HL-60 (cell line): ENCODE results near the gene TPP2.

Experiments
- DNase-seq, 2 experiments: peaks; one replicate each; pipeline ENCODE4 v3.0.0-alpha.2; 2010 to 2020; ENCODE audit warnings: low read depth in 1 of 2, low spot score in 1 of 2
- H3K27ac ChIP-seq: fragments of 250-450 bp; sonication (Bioruptor Pico); replicated peaks from 2 replicates; pipeline ENCODE4 v1.5.1; 2020; ENCODE audit warnings: mild to moderate bottlenecking, moderate library complexity
- H3K27me3 ChIP-seq: fragments of 250-450 bp; sonication (Bioruptor Pico); 2 replicates; pipeline ENCODE4 v1.5.1; 2021; ENCODE audit warnings: mild to moderate bottlenecking, moderate library complexity; ENCODE audit not compliant: insufficient read depth, poor library complexity, severe bottlenecking
- H3K4me3 ChIP-seq: replicated peaks from 2 replicates; pipeline ENCODE4 v1.5.1; 2011; ENCODE audit warnings: mild to moderate bottlenecking, control low read depth, low read length; ENCODE audit not compliant: insufficient read depth
- GABPA ChIP-seq: IDR thresholded peaks from 2 replicates; pipeline ENCODE4 v1.6.1; 2012; ENCODE audit warnings: low read depth
- POLR2AphosphoS5 ChIP-seq: IDR thresholded peaks from 2 replicates; pipeline ENCODE4 v1.6.1; 2012; ENCODE audit warnings: low read depth
- REST ChIP-seq: IDR thresholded peaks from 2 replicates; pipeline ENCODE4 v1.6.1; 2012; ENCODE audit warnings: low read depth; ENCODE audit not compliant: insufficient replicate concordance
- SPI1 ChIP-seq: IDR thresholded peaks from 2 replicates; pipeline ENCODE4 v1.6.1; 2012; ENCODE audit warnings: low read depth, mild to moderate bottlenecking, borderline replicate concordance
- TF ChIP-seq, protein P1 (sequence below): IDR thresholded peaks from one replicate; pipeline ENCODE4 v1.5.1; 2011; ENCODE audit warnings: low read length, control low read depth, inconsistent platforms; ENCODE audit not compliant: insufficient read depth

The TPP2 gene

DNA sequence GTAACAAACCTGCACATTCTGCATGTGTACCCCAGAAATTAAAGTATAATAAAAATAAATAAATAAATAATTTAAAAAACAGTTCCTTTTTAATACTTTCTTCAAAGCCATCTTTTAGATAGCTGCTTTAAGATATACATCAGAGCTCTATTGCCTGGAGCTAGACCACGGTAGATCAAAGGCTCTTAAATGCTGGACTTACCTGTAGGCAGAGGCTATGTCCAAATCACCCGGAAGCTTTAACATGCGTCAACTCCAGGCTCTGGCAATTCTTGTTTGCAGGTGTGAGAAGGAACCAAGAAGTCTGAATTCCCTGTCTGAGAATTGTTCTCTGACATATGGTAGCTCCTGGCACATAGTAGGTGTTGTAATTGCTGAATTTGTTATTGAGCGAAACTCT, 99.7 kb downstream of the TPP2 start:
- TF ChIP-seq GABPA (no peak), REST (no peak), POLR2AphosphoS5 (no peak), SPI1 (no peak)
- TF ChIP-seq, protein P1, sequence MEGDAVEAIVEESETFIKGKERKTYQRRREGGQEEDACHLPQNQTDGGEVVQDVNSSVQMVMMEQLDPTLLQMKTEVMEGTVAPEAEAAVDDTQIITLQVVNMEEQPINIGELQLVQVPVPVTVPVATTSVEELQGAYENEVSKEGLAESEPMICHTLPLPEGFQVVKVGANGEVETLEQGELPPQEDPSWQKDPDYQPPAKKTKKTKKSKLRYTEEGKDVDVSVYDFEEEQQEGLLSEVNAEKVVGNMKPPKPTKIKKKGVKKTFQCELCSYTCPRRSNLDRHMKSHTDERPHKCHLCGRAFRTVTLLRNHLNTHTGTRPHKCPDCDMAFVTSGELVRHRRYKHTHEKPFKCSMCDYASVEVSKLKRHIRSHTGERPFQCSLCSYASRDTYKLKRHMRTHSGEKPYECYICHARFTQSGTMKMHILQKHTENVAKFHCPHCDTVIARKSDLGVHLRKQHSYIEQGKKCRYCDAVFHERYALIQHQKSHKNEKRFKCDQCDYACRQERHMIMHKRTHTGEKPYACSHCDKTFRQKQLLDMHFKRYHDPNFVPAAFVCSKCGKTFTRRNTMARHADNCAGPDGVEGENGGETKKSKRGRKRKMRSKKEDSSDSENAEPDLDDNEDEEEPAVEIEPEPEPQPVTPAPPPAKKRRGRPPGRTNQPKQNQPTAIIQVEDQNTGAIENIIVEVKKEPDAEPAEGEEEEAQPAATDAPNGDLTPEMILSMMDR, result no peak
- Histone ChIP-seq H3K4me3 (no peak overlapping the region), H3K27ac (no peak overlapping the region), H3K27me3 (peaks cover 6% of the 10 kb centered on the region)
- DNase-seq, result no peak

- H3K4me3 ChIP-seq, result no peak overlapping the region
- no peak for DNase-seq
- TF ChIP-seq GABPA (no peak), REST (no peak)
- TF ChIP-seq, protein P1, result no peak
- no peak overlapping the region for H3K27ac ChIP-seq
- H3K27me3 ChIP-seq, result peaks cover 6% of the 10 kb centered on the region
Observed at GRCh38 chr13:102697264-102697663, 100.5 kb downstream of the TPP2 start.

- H3K4me3 ChIP-seq, result no peak overlapping the region
- no peak for TF ChIP-seq GABPA
- no peak for TF ChIP-seq REST
- DNase-seq, result no peak
- H3K27me3 ChIP-seq, result peaks cover 6% of the 10 kb centered on the region
- no peak overlapping the region for H3K27ac ChIP-seq
Observed at GRCh38 chr13:102697929-102698648, 101.3 kb downstream of the TPP2 start.

- Histone ChIP-seq H3K27me3 (peaks cover 6% of the 10 kb centered on the region), H3K27ac (no peak overlapping the region), H3K4me3 (no peak overlapping the region)
- TF ChIP-seq GABPA (no peak), REST (no peak), SPI1 (no peak), POLR2AphosphoS5 (no peak)
- TF ChIP-seq, protein P1, result no peak
- DNase-seq, result no peak
Observed at GRCh38 chr13:102698649-102698980, 101.8 kb downstream of the TPP2 start.
